Keratinocyte (primary cell): Measurements from ENCODE around the gene KRT6C.

Experiments used
- EZH2 ChIP-seq: IDR thresholded peaks from one replicate; pipeline ENCODE4 v1.6.1; 2012; ENCODE audit warnings: inconsistent platforms, mild to moderate bottlenecking, low read length, moderate library complexity
- TF ChIP-seq, protein P1 (sequence below), 3 experiments: IDR thresholded peaks in 1 of 3; conservative IDR thresholded peaks in 1 of 3; optimal IDR thresholded peaks in 1 of 3; 2 replicates in 2 of 3; 3 replicates in 1 of 3; pipeline versions ENCODE3 to v1.5.1; 2011; ENCODE audit warnings: low read length in 3 of 3, mild to moderate bottlenecking in 3 of 3, moderate library complexity in 2 of 3, control low read depth in 1 of 3, inconsistent platforms in 1 of 3; ENCODE audit not compliant: insufficient read depth in 2 of 3; ENCODE audit errors: extremely low read depth in 1 of 3

DNA sequence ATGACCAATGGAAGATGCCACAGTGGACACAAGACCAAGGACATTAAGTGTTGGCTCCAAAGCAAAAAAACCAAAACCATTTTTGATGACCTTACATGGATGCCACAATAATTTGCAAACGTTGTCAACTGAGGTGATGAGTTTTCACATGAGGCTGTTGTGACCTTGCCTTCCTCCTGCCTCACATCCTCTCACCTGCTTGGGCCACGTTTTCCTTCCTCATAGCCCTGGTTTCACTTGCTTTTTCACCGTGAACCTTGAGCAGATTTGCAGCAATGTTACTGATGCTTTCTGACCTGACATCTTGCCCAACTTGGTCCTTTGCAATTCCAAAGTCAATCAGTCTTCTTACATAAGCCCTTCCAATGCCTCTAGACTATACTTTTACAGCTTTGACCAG is 25.4 kb downstream of the KRT6C start:
- TF ChIP-seq, protein P1, sequence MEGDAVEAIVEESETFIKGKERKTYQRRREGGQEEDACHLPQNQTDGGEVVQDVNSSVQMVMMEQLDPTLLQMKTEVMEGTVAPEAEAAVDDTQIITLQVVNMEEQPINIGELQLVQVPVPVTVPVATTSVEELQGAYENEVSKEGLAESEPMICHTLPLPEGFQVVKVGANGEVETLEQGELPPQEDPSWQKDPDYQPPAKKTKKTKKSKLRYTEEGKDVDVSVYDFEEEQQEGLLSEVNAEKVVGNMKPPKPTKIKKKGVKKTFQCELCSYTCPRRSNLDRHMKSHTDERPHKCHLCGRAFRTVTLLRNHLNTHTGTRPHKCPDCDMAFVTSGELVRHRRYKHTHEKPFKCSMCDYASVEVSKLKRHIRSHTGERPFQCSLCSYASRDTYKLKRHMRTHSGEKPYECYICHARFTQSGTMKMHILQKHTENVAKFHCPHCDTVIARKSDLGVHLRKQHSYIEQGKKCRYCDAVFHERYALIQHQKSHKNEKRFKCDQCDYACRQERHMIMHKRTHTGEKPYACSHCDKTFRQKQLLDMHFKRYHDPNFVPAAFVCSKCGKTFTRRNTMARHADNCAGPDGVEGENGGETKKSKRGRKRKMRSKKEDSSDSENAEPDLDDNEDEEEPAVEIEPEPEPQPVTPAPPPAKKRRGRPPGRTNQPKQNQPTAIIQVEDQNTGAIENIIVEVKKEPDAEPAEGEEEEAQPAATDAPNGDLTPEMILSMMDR (optimal IDR thresholded peaks at IDR 0.05 in 1 of 3, IDR thresholded peaks at IDR 0.05 in 1 of 3, conservative IDR thresholded peaks at IDR 0.05 in 1 of 3; ENCODE audit: extremely low read depth in 1 of 3, insufficient read depth in 2 of 3, low read length in 3 of 3) = no peak
- no peak for TF ChIP-seq EZH2
